B cell (primary cell): ENCODE measurements around the gene DNAJC1. TPM values are rescaled to one million over a fixed set of nuclear protein-coding genes. Genes with fewer than 3 reads are reported as not detected.

ENCODE experiments used
- ATAC-seq: fragments of 200-7000 bp; cut with Tn5 transposase; one replicate; pipeline ENCODE4 v1.10.0; 2021; ENCODE audit warnings: low read depth, mild to moderate bottlenecking, moderate number of reproducible peaks, moderate library complexity
- CTCF ChIA-PET: fragments of 350-600 bp; sonication (Branson Sonifier 250); formaldehyde crosslinking; loops from one replicate; lab custom pipeline; 2021; ENCODE audit warnings: antibody characterized with exemption, inconsistent platforms; lab: Charles Lee
- POLR2A ChIA-PET: fragments of 350-600 bp; sonication (Branson Sonifier 250); formaldehyde crosslinking; loops from one replicate; lab custom pipeline; 2021; ENCODE audit warnings: antibody characterized with exemption; lab: Charles Lee
- DNase-seq: peaks from one replicate; pipeline ENCODE4 v3.0.0; 2013
- H2AFZ ChIP-seq: 2 replicates; pipeline ENCODE4 v1.6.1; 2012; ENCODE audit warnings: mild to moderate bottlenecking, low read depth, low read length; ENCODE audit not compliant: insufficient read depth, poor library complexity, severe bottlenecking
- H3K27ac ChIP-seq, 2 donors: 1 replicate in 1 of 2; 2 replicates in 1 of 2; pipeline ENCODE4 v1.5.1; 2012 to 2013; ENCODE audit warnings: low read length in 2 of 2, mild to moderate bottlenecking in 2 of 2, moderate library complexity in 1 of 2
- H3K27me3 ChIP-seq, 4 experiments: fragments of 200-600 bp in 1 of 4; sonication (generic) in 1 of 4; replicated peaks in 1 of 4; 1 replicate in 2 of 4; 2 replicates in 2 of 4; pipeline versions ENCODE4 v1.6.1 to v1.7.0; 2013 to 2016; ENCODE audit warnings: low read length in 3 of 4, mild to moderate bottlenecking in 2 of 4, mixed read lengths in 1 of 4, moderate library complexity in 1 of 4; ENCODE audit not compliant: insufficient read depth in 4 of 4, control insufficient read depth in 3 of 4; ENCODE audit errors: control extremely low read depth in 1 of 4
- H3K36me3 ChIP-seq, 2 experiments: replicated peaks in 1 of 2; 1 replicate in 1 of 2; 2 replicates in 1 of 2; pipeline versions ENCODE4 v1.6.1 to v1.7.1; 2013; ENCODE audit warnings: low read length in 1 of 2; ENCODE audit not compliant: insufficient read depth in 2 of 2, control insufficient read depth in 1 of 2; ENCODE audit errors: control extremely low read depth in 1 of 2, extremely low read depth in 1 of 2
- H3K4me1 ChIP-seq, 2 donors: fragments of 200-600 bp in 1 of 2; sonication (generic) in 1 of 2; 1 replicate in 1 of 2; 2 replicates in 1 of 2; pipeline versions ENCODE4 v1.5.1 to v1.6.1; 2013 to 2017; ENCODE audit warnings: low read length in 2 of 2; ENCODE audit not compliant: control insufficient read depth in 2 of 2, insufficient read depth in 2 of 2
- H3K4me2 ChIP-seq: replicated peaks from 2 replicates; pipeline ENCODE3; 2012; ENCODE audit warnings: mild to moderate bottlenecking, low read depth, low read length; ENCODE audit not compliant: poor library complexity, severe bottlenecking
- H3K4me3 ChIP-seq, 5 experiments: fragments of 200-600 bp in 1 of 5; sonication (generic) in 1 of 5; 1 replicate in 3 of 5; 2 replicates in 2 of 5; pipeline versions ENCODE4 v1.5.1 to v1.7.0; 2011 to 2016; ENCODE audit warnings: low read length in 4 of 5, mild to moderate bottlenecking in 4 of 5, low read depth in 2 of 5, control low read depth in 1 of 5, moderate library complexity in 1 of 5; ENCODE audit not compliant: insufficient read depth in 1 of 5; ENCODE audit errors: control extremely low read depth in 1 of 5, extremely low read depth in 1 of 5
- H3K79me2 ChIP-seq: fragments of 200-600 bp; sonication (generic); one replicate; pipeline ENCODE4 v1.6.0; 2016; ENCODE audit warnings: low read length; ENCODE audit not compliant: control insufficient read depth, insufficient read depth
- H3K9ac ChIP-seq: fragments of 200-600 bp; sonication (generic); 2 replicates; pipeline ENCODE4 v1.6.1; 2017; ENCODE audit warnings: mild to moderate bottlenecking, low read length, moderate library complexity
- H3K9me3 ChIP-seq, 3 donors: one replicate each; pipeline versions ENCODE4 v1.6.1 to v1.7.1; 2013; ENCODE audit warnings: low read length in 2 of 3; ENCODE audit not compliant: control insufficient read depth in 2 of 3, insufficient read depth in 1 of 3; ENCODE audit errors: control extremely low read depth in 1 of 3
- H4K20me1 ChIP-seq: 2 replicates; pipeline ENCODE4 v1.6.0; 2012; ENCODE audit warnings: mild to moderate bottlenecking, low read length; ENCODE audit not compliant: insufficient read depth, control insufficient read depth, poor library complexity, severe bottlenecking
- H3K27ac Mint-ChIP-seq: one replicate; pipeline ENCODE4 v1.8.0; 2021; ENCODE audit warnings: mixed read lengths
- H3K27me3 Mint-ChIP-seq: one replicate; pipeline ENCODE4 v1.8.0; 2021; ENCODE audit warnings: mixed read lengths
- H3K4me1 Mint-ChIP-seq: one replicate; pipeline ENCODE4 v1.8.0; 2021; ENCODE audit warnings: mixed read lengths
- H3K4me3 Mint-ChIP-seq: one replicate; pipeline ENCODE4 v1.8.0; 2021; ENCODE audit warnings: mixed read lengths
- H3K9me3 Mint-ChIP-seq: one replicate; pipeline ENCODE4 v1.8.0; 2022; ENCODE audit warnings: mixed read lengths; ENCODE audit not compliant: insufficient read depth
- EZH2 ChIP-seq: IDR thresholded peaks from 2 replicates; pipeline ENCODE4 v1.6.1; 2012; ENCODE audit warnings: borderline replicate concordance, low read depth, mild to moderate bottlenecking, moderate library complexity, low read length; ENCODE audit not compliant: insufficient read depth, poor library complexity, severe bottlenecking
- WGBS: methylation state at CpG from one replicate; pipeline ENCODE4 v1.1.5; 2013; ENCODE audit warnings: missing lambda C conversion rate; ENCODE audit not compliant: insufficient coverage; 5-methylcytosine and 5-hydroxymethylcytosine counted together
- intact Hi-C: fragments of 100-400 bp; cut with micrococcal nuclease; formaldehyde crosslinking; loops from one replicate; pipeline ENCODE4 v1.10.0; 2022
- polyA plus RNA-seq: library from polyadenylated mRNA; depleted of rRNA; stranded (reverse); fragments of >200 nt; gene quantifications from 2 replicates; pipeline ENCODE4 v1.2.3, GENCODE V29; 2012
- total RNA-seq, 2 donors: library from RNA; stranded (reverse); fragments of 120-200 nt in 1 of 2; gene quantifications; 1 replicate in 1 of 2; 2 replicates in 1 of 2; pipeline versions ENCODE4 v1.2.3 to v1.2.4, GENCODE V29; 2013 to 2022
- TF ChIP-seq, protein P1 (sequence below): fragments of 200-600 bp; IDR thresholded peaks from one replicate; pipeline ENCODE4 v1.8.0; 2022; ENCODE audit warnings: antibody characterized with exemption, mild to moderate bottlenecking

DNAJC1 gene
- total and polyA plus RNA-seq, 2 donors (not counting 1 experiment from before 2014, with no cell fraction given) = 9.4 to 15.4 TPM

- Histone ChIP-seq H2AFZ (no peak overlapping the region), H3K4me1 (no peaks in the 10 kb centered on the region), H3K27me3 (no peaks in the 10 kb centered on the region), H3K9me3 (no peaks in the 10 kb centered on the region), H3K36me3 (no peaks in the 10 kb centered on the region), H3K9ac (no peak overlapping the region), H4K20me1 (no peaks in the 10 kb centered on the region), H3K27ac (no peak overlapping the region), H3K79me2 (no peaks in the 10 kb centered on the region), H3K4me3 (no peak overlapping the region), H3K4me2 (no peak overlapping the region)
- intact Hi-C loops = no loop called here
- WGBS = no CpG with 5 or more reads among the region's 3 CpGs
- H3K27ac Mint-ChIP-seq = no peak overlapping the region
- H3K4me1 Mint-ChIP-seq = no peaks in the 10 kb centered on the region
- no peak for TF ChIP-seq EZH2
- TF ChIP-seq, protein P1, sequence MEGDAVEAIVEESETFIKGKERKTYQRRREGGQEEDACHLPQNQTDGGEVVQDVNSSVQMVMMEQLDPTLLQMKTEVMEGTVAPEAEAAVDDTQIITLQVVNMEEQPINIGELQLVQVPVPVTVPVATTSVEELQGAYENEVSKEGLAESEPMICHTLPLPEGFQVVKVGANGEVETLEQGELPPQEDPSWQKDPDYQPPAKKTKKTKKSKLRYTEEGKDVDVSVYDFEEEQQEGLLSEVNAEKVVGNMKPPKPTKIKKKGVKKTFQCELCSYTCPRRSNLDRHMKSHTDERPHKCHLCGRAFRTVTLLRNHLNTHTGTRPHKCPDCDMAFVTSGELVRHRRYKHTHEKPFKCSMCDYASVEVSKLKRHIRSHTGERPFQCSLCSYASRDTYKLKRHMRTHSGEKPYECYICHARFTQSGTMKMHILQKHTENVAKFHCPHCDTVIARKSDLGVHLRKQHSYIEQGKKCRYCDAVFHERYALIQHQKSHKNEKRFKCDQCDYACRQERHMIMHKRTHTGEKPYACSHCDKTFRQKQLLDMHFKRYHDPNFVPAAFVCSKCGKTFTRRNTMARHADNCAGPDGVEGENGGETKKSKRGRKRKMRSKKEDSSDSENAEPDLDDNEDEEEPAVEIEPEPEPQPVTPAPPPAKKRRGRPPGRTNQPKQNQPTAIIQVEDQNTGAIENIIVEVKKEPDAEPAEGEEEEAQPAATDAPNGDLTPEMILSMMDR = no peak
- ChIA-PET POLR2A (no interaction called here), CTCF (no interaction called here)
- no peaks in the 10 kb centered on the region for H3K9me3 Mint-ChIP-seq
- no peaks in the 10 kb centered on the region for H3K27me3 Mint-ChIP-seq
- no peak for DNase-seq
- H3K4me3 Mint-ChIP-seq = no peak overlapping the region
- ATAC-seq = no peak
These were observed 46.1 kb upstream of the DNAJC1 start for GRCh38 chr10:22049635-22050034.

DNA sequence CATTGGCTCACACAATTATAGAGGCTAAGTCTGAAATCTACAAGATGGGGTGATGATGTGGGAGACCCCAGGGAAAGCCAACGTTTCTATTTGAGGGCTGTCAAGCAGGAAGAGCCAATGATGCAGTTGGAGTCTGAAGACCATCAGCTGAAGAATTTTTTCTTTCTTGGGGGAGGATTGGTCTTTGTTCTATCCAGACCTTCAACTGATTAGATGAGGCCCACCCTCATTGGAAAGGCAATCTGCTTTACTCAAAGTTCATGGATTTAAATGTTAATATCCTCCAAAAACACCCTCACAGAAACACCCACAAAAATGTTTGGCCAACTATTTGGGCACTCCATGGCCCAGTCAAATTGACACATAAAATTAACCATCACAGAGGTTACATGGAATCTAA is 44.3 kb upstream of the DNAJC1 start:
- no peak overlapping the region for H2AFZ ChIP-seq
- H3K36me3 ChIP-seq = no peaks in the 10 kb centered on the region
- Mint-ChIP-seq H3K4me1 (no peaks in the 10 kb centered on the region), H3K9me3 (no peaks in the 10 kb centered on the region), H3K4me3 (no peak overlapping the region), H3K27me3 (peaks cover 8% of the 10 kb centered on the region), H3K27ac (no peak overlapping the region)
- no peak overlapping the region for H3K9ac ChIP-seq
- H3K4me1 ChIP-seq = no peaks in the 10 kb centered on the region
- intact Hi-C loops = no loop called here
- no peak overlapping the region for H3K4me3 ChIP-seq
- no peaks in the 10 kb centered on the region for H4K20me1 ChIP-seq
- DNase-seq (no peak), ATAC-seq (no peak)
- H3K27ac ChIP-seq = no peak overlapping the region
- H3K4me2 ChIP-seq = no peak overlapping the region
- CTCF ChIA-PET = no interaction called here
- no peaks in the 10 kb centered on the region for H3K9me3 ChIP-seq
- no peaks in the 10 kb centered on the region for H3K79me2 ChIP-seq
- peaks cover 0 to 4% (median 0%) of the 10 kb centered on the region in 4 experiments for H3K27me3 ChIP-seq
- TF ChIP-seq, protein P1 = no peak
- no peak for TF ChIP-seq EZH2
- POLR2A ChIA-PET = no interaction called here
- WGBS = 86% methylated on average over 1 of the region's 1 CpG
